GM12878 (cell line): Measurements from ENCODE around the gene SELENOO. TPM values are rescaled to one million over a fixed set of nuclear protein-coding genes. Genes with fewer than 3 reads are reported as not detected.

ENCODE experiments used
- CHD2 ChIP-seq: IDR thresholded peaks from 2 replicates; pipeline ENCODE4 v1.6.1; 2011; ENCODE audit warnings: low read depth, low read length, improper control_type of control experiment, borderline replicate concordance
- GABPA ChIP-seq: IDR thresholded peaks from 2 replicates; pipeline ENCODE4 v1.6.1; 2014; ENCODE audit warnings: antibody characterized with exemption, low read depth, mild to moderate bottlenecking, inconsistent platforms
- HDAC6 ChIP-seq: fragments of 200-600 bp; sonication (generic); IDR thresholded peaks from one replicate; pipeline ENCODE4 v1.8.0; 2017; ENCODE audit warnings: antibody characterized with exemption; ENCODE audit not compliant: unreplicated experiment
- IKZF1 ChIP-seq: fragments of 450-650 bp; conservative IDR thresholded peaks from 2 replicates; pipeline ENCODE4 v1.6.1; 2017; ENCODE audit warnings: antibody characterized with exemption, mild to moderate bottlenecking
- LARP7 ChIP-seq: fragments of 450-650 bp; IDR thresholded peaks from 2 replicates; pipeline ENCODE4 v1.6.1; 2017; ENCODE audit warnings: mild to moderate bottlenecking
- NFXL1 ChIP-seq: fragments of 450-650 bp; IDR thresholded peaks from 2 replicates; pipeline ENCODE4 v1.6.1; 2017; ENCODE audit warnings: antibody characterized with exemption, mild to moderate bottlenecking, borderline replicate concordance
- NFYA ChIP-seq: IDR thresholded peaks from 2 replicates; pipeline ENCODE4 v1.6.1; 2011; ENCODE audit warnings: low read depth, mild to moderate bottlenecking, low read length, improper control_type of control experiment, borderline replicate concordance
- PML ChIP-seq: IDR thresholded peaks from 2 replicates; pipeline ENCODE4 v1.6.1; 2012; ENCODE audit warnings: low read length, inconsistent platforms
- POLR2AphosphoS5 ChIP-seq: IDR thresholded peaks from 2 replicates; pipeline ENCODE4 v1.6.1; 2011; ENCODE audit warnings: mild to moderate bottlenecking, low read length, inconsistent platforms
- SIX5 ChIP-seq: IDR thresholded peaks from 2 replicates; pipeline ENCODE4 v1.6.1; 2011; ENCODE audit warnings: mild to moderate bottlenecking, low read depth, low read length, moderate library complexity; ENCODE audit not compliant: severe bottlenecking
- SREBF2 ChIP-seq: IDR thresholded peaks from 2 replicates; pipeline ENCODE4 v1.6.1; 2012; ENCODE audit warnings: mild to moderate bottlenecking, low read length
- YBX1 ChIP-seq: fragments of 450-650 bp; IDR thresholded peaks from 2 replicates; pipeline ENCODE4 v1.6.1; 2016; ENCODE audit warnings: antibody characterized with exemption
- ZNF274 ChIP-seq: IDR thresholded peaks from one replicate; pipeline ENCODE4 v1.8.0; 2011; ENCODE audit not compliant: insufficient read length, insufficient read depth
- polyA plus RNA-seq, 11 experiments: library from polyadenylated mRNA; depleted of rRNA in 4 of 11; unstranded in 6 of 11; stranded (reverse) in 5 of 11; fragments of >200 nt; fragmentation: Nextera tagmentation in 4 of 11; fragmentation: Illumina TruSeq in 1 of 11; extraction: Ambion mirVana in 4 of 11; extraction: Trizol in 1 of 11; gene quantifications; 1 replicate in 1 of 11; 2 replicates in 10 of 11; pipeline versions ENCODE4 v1.2.1 to v1.2.3, GENCODE V29; 2011 to 2016; ENCODE audit warnings: inconsistent platforms in 2 of 11, missing spikeins in 2 of 11, low read depth in 1 of 11
- total RNA-seq, 4 experiments: library from RNA; depleted of rRNA in 3 of 4; stranded (reverse); fragments of >200 nt in 3 of 4; fragmentation: Illumina TruSeq in 1 of 4; extraction: Trizol in 1 of 4; gene quantifications; 2 replicates each; pipeline versions ENCODE4 v1.2.1 to v1.2.3, GENCODE V29; 2013 to 2021
- TF ChIP-seq, protein P1 (sequence below): IDR thresholded peaks from 2 replicates; pipeline ENCODE4 v1.6.1; 2011; ENCODE audit warnings: borderline replicate concordance, low read depth, mild to moderate bottlenecking, moderate library complexity, low read length; ENCODE audit not compliant: insufficient read depth, poor library complexity, severe bottlenecking
- TF ChIP-seq, protein P2 (sequence below): IDR thresholded peaks from 2 replicates; pipeline ENCODE4 v1.6.1; 2011; ENCODE audit warnings: borderline replicate concordance, low read depth, mild to moderate bottlenecking, moderate library complexity, mixed read lengths, low read length; ENCODE audit not compliant: insufficient read depth; ENCODE audit errors: extremely low read length
- TF ChIP-seq, protein P3 (sequence below): fragments of 450-650 bp; IDR thresholded peaks from 2 replicates; pipeline ENCODE4 v1.6.1; 2017; ENCODE audit warnings: borderline replicate concordance
- TF ChIP-seq, protein P4 (sequence below): fragments of 450-650 bp; IDR thresholded peaks from 2 replicates; pipeline ENCODE4 v1.6.1; 2017; ENCODE audit warnings: low read depth, mild to moderate bottlenecking, moderate library complexity
- TF ChIP-seq, protein P5 (sequence below): IDR thresholded peaks from 2 replicates; pipeline ENCODE4 v1.6.1; 2011; ENCODE audit warnings: low read depth, low read length, improper control_type of control experiment, borderline replicate concordance
- TF ChIP-seq, protein P6 (sequence below): fragments of 450-650 bp; IDR thresholded peaks from 2 replicates; pipeline ENCODE4 v1.6.1; 2016; ENCODE audit warnings: mild to moderate bottlenecking, moderate library complexity, borderline replicate concordance

Gene SELENOO
- total and polyA plus RNA-seq, 10 of the 15 experiments (the other 5 are each of a cell fraction or from before 2014, with no cell fraction given): 0.42 to 23.3 (median 3.3) TPM

DNA sequence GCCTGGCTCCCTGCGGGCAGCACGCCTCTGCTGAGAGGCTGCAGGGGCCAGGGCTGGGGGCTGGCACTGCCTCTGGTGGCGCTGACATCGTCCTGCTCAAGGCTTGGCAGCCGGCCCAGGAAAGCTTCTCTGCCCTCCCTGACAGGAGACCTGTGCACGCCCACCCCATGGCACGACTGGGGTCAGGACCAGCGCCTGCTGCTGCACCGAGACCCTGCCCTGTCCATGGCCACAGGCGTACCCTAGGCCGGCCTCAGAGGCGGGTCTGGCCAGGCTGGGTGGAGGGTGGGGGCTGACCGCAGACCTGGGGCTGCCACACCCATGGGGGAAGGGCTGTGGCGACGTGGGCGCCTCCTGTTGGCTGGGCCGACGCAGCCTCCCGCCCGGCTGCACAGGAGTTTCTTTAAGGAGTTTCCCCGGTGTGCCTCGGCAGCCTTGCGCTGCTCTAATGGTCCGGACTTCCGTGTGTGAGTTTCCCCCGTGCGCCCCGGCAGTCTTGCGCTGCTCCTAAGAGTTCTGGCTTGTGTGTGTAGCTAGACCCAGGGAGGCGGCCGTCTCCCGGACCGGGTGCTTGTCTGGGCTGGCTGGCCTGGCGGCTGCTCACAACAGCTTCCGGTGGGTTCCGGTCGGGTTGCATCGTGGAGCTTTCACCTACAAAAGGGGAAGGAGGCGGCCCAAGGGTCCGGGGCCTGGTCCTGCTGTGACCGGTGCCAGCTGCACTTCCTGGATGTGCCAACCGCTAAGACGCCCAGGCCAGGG is 10.4 kb upstream of the SELENOO start (continued):
- TF ChIP-seq POLR2AphosphoS5: peak; percentile 79
- TF ChIP-seq IKZF1: peak; percentile 48; the same call in 1 of the 2 replicates
- no peak for TF ChIP-seq SREBF2
- TF ChIP-seq, protein P1, sequence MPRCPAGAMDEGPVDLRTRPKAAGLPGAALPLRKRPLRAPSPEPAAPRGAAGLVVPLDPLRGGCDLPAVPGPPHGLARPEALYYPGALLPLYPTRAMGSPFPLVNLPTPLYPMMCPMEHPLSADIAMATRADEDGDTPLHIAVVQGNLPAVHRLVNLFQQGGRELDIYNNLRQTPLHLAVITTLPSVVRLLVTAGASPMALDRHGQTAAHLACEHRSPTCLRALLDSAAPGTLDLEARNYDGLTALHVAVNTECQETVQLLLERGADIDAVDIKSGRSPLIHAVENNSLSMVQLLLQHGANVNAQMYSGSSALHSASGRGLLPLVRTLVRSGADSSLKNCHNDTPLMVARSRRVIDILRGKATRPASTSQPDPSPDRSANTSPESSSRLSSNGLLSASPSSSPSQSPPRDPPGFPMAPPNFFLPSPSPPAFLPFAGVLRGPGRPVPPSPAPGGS: peak; percentile 72
- TF ChIP-seq, protein P2, sequence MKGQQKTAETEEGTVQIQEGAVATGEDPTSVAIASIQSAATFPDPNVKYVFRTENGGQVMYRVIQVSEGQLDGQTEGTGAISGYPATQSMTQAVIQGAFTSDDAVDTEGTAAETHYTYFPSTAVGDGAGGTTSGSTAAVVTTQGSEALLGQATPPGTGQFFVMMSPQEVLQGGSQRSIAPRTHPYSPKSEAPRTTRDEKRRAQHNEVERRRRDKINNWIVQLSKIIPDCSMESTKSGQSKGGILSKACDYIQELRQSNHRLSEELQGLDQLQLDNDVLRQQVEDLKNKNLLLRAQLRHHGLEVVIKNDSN: no peak
- no peak for TF ChIP-seq GABPA
- TF ChIP-seq LARP7: no peak
- TF ChIP-seq ZNF274: no peak
- TF ChIP-seq, protein P3, sequence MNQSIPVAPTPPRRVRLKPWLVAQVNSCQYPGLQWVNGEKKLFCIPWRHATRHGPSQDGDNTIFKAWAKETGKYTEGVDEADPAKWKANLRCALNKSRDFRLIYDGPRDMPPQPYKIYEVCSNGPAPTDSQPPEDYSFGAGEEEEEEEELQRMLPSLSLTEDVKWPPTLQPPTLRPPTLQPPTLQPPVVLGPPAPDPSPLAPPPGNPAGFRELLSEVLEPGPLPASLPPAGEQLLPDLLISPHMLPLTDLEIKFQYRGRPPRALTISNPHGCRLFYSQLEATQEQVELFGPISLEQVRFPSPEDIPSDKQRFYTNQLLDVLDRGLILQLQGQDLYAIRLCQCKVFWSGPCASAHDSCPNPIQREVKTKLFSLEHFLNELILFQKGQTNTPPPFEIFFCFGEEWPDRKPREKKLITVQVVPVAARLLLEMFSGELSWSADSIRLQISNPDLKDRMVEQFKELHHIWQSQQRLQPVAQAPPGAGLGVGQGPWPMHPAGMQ: no peak
- TF ChIP-seq, protein P4, sequence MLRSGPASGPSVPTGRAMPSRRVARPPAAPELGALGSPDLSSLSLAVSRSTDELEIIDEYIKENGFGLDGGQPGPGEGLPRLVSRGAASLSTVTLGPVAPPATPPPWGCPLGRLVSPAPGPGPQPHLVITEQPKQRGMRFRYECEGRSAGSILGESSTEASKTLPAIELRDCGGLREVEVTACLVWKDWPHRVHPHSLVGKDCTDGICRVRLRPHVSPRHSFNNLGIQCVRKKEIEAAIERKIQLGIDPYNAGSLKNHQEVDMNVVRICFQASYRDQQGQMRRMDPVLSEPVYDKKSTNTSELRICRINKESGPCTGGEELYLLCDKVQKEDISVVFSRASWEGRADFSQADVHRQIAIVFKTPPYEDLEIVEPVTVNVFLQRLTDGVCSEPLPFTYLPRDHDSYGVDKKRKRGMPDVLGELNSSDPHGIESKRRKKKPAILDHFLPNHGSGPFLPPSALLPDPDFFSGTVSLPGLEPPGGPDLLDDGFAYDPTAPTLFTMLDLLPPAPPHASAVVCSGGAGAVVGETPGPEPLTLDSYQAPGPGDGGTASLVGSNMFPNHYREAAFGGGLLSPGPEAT: peak; percentile 64; the same call in 1 of the 2 replicates
- TF ChIP-seq, protein P5, sequence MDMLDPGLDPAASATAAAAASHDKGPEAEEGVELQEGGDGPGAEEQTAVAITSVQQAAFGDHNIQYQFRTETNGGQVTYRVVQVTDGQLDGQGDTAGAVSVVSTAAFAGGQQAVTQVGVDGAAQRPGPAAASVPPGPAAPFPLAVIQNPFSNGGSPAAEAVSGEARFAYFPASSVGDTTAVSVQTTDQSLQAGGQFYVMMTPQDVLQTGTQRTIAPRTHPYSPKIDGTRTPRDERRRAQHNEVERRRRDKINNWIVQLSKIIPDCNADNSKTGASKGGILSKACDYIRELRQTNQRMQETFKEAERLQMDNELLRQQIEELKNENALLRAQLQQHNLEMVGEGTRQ: no peak
- no peak for TF ChIP-seq YBX1
- TF ChIP-seq CHD2: peak; percentile 84
- TF ChIP-seq PML: no peak
- TF ChIP-seq HDAC6: no peak
- no peak for TF ChIP-seq NFYA
- TF ChIP-seq, protein P6, sequence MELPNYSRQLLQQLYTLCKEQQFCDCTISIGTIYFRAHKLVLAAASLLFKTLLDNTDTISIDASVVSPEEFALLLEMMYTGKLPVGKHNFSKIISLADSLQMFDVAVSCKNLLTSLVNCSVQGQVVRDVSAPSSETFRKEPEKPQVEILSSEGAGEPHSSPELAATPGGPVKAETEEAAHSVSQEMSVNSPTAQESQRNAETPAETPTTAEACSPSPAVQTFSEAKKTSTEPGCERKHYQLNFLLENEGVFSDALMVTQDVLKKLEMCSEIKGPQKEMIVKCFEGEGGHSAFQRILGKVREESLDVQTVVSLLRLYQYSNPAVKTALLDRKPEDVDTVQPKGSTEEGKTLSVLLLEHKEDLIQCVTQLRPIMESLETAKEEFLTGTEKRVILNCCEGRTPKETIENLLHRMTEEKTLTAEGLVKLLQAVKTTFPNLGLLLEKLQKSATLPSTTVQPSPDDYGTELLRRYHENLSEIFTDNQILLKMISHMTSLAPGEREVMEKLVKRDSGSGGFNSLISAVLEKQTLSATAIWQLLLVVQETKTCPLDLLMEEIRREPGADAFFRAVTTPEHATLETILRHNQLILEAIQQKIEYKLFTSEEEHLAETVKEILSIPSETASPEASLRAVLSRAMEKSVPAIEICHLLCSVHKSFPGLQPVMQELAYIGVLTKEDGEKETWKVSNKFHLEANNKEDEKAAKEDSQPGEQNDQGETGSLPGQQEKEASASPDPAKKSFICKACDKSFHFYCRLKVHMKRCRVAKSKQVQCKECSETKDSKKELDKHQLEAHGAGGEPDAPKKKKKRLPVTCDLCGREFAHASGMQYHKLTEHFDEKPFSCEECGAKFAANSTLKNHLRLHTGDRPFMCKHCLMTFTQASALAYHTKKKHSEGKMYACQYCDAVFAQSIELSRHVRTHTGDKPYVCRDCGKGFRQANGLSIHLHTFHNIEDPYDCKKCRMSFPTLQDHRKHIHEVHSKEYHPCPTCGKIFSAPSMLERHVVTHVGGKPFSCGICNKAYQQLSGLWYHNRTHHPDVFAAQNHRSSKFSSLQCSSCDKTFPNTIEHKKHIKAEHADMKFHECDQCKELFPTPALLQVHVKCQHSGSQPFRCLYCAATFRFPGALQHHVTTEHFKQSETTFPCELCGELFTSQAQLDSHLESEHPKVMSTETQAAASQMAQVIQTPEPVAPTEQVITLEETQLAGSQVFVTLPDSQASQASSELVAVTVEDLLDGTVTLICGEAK: peak; percentile 81
- no peak for TF ChIP-seq NFXL1
- no peak for TF ChIP-seq SIX5
